Stimulated activated effector memory CD8-positive, alpha-beta T cell treated with anti-CD3 and anti-CD28 coated beads, Interleukin-12 subunit alpha, Interleukin-12 subunit beta, amount 100 ng/mL, for 72 hours (primary cell): ENCODE results near the gene ARHGAP45.
A peak's percentile ranks its signal among the peaks of the same experiment; 100 is the strongest.

ENCODE experiments used
- ATAC-seq: fragments of 150-1000 bp; cut with Tn5 transposase; 2 replicates; pipeline ENCODE4 v1.10.0; 2021
- DNase-seq, 2 donors: peaks; one replicate each; pipeline ENCODE4 v3.0.0; 2021 to 2022; ENCODE audit warnings: low spot score in 2 of 2
- H3K27ac Mint-ChIP-seq: one replicate; pipeline ENCODE4 v1.8.0; 2022; ENCODE audit warnings: mild to moderate bottlenecking, mixed read lengths
- H3K36me3 Mint-ChIP-seq: one replicate; pipeline ENCODE4 v1.8.0; 2022; ENCODE audit warnings: mild to moderate bottlenecking, mixed read lengths
- H3K4me1 Mint-ChIP-seq: one replicate; pipeline ENCODE4 v1.8.0; 2022; ENCODE audit warnings: mixed read lengths
- H3K4me3 Mint-ChIP-seq: one replicate; pipeline ENCODE4 v1.8.0; 2022; ENCODE audit warnings: mild to moderate bottlenecking, mixed read lengths
- H3K9me3 Mint-ChIP-seq: one replicate; pipeline ENCODE4 v1.8.0; 2022; ENCODE audit warnings: mixed read lengths

Gene ARHGAP45

GRCh38 chr19:1028062-1028926, 38.7 kb upstream of the ARHGAP45 start:
- DNase-seq (peak in 1 of 2 donors; percentile 73), ATAC-seq (peak; percentile 61)
- peaks cover 41% of the 10 kb centered on the region for H3K4me1 Mint-ChIP-seq
- H3K27ac Mint-ChIP-seq: peak overlapping the region; percentile 54
- peaks cover 47% of the 10 kb centered on the region for H3K36me3 Mint-ChIP-seq
- H3K4me3 Mint-ChIP-seq: peak overlapping the region; percentile 94
- no peaks in the 10 kb centered on the region for H3K9me3 Mint-ChIP-seq

DNA sequence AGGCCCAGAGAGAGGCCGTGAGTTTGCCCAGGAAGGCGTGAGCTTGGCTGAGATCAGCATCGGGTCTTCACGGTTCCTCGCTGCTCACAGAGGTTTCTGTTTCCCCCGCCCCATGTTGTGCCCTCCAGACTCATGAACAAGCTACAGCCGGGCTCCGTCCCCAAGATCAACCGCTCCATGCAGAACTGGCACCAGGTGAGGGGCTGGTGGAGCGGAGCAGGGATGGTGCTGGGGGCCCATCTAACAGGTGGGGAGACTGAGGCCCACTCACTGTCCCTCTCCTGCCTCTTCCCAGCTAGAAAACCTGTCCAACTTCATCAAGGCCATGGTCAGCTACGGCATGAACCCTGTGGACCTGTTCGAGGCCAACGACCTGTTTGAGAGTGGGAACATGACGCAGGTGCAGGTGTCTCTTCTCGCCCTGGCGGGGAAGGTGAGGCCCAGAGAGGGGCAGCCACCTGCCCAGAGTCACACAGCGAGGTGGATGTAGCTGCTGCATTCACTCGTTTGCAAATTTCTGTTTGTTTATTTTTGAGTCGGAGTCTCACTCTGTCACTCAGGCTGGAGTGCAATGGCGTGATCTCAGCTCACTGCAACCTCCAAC, 34.6 kb upstream of the ARHGAP45 start:
- H3K27ac Mint-ChIP-seq: no peak overlapping the region
- H3K36me3 Mint-ChIP-seq: peaks cover 70% of the 10 kb centered on the region
- DNase-seq: no peak
- H3K4me1 Mint-ChIP-seq: peaks cover 41% of the 10 kb centered on the region
- ATAC-seq: no peak
- no peaks in the 10 kb centered on the region for H3K9me3 Mint-ChIP-seq
- no peak overlapping the region for H3K4me3 Mint-ChIP-seq

DNA sequence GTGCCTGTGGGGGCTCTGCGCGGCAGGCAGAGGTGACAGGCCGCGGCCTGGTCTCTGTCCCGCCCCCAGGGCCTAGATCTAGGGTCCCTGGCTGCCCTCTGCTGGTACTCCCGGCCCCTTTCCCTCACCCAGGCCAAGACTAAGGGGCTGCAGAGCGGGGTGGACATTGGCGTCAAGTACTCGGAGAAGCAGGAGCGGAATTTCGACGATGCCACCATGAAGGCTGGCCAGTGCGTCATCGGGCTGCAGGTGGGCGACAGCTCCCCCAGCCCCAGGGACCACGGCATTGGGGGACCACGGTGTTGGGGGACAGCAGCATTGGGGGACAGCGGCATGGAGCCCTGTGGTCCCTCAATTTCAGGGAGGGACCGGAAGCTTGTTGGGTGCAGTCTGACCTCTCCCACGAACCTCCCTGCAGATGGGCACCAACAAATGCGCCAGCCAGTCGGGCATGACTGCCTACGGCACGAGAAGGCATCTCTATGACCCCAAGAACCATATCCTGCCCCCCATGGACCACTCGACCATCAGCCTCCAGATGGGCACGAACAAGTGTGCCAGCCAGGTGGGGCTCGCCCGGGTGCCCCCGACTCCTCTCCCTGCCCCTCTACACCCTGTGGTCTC, 30.9 kb upstream of the ARHGAP45 start:
- Mint-ChIP-seq H3K4me1 (peaks cover 61% of the 10 kb centered on the region), H3K27ac (no peak overlapping the region), H3K36me3 (peaks cover 84% of the 10 kb centered on the region), H3K4me3 (no peak overlapping the region), H3K9me3 (no peaks in the 10 kb centered on the region)
- ATAC-seq: no peak
- DNase-seq: no peak

DNA sequence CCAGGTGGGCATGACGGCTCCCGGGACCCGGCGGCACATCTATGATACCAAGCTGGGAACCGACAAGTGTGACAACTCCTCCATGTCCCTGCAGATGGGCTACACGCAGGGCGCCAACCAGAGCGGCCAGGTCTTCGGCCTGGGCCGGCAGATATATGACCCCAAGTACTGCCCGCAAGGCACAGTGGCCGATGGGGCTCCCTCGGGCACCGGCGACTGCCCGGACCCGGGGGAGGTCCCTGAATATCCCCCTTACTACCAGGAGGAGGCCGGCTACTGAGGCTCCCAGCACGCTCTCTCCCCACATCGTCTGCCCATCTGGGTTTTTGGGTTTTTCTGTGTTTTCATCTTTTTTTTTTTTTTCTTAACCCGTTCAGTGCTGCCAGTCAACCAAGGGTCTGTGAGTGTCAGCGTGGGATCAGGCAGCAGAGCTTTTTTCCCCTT, 29.3 kb upstream of the ARHGAP45 start:
- Mint-ChIP-seq H3K4me1 (peaks cover 62% of the 10 kb centered on the region), H3K27ac (peak overlapping the region; percentile 80), H3K36me3 (peaks cover 69% of the 10 kb centered on the region)

GRCh38 chr19:1038978-1039645, 27.9 kb upstream of the ARHGAP45 start:
- ATAC-seq (no peak), DNase-seq (no peak)
- Mint-ChIP-seq H3K27ac (peak overlapping the region; percentile 26), H3K9me3 (no peaks in the 10 kb centered on the region), H3K36me3 (peaks cover 58% of the 10 kb centered on the region), H3K4me3 (peak overlapping the region; percentile 85), H3K4me1 (peaks cover 56% of the 10 kb centered on the region)

More for the DNA sequence above, 29.3 kb upstream of the ARHGAP45 start:
- ATAC-seq (no peak), DNase-seq (no peak)
- Mint-ChIP-seq H3K9me3 (no peaks in the 10 kb centered on the region), H3K4me3 (peak overlapping the region; percentile 85)

DNA sequence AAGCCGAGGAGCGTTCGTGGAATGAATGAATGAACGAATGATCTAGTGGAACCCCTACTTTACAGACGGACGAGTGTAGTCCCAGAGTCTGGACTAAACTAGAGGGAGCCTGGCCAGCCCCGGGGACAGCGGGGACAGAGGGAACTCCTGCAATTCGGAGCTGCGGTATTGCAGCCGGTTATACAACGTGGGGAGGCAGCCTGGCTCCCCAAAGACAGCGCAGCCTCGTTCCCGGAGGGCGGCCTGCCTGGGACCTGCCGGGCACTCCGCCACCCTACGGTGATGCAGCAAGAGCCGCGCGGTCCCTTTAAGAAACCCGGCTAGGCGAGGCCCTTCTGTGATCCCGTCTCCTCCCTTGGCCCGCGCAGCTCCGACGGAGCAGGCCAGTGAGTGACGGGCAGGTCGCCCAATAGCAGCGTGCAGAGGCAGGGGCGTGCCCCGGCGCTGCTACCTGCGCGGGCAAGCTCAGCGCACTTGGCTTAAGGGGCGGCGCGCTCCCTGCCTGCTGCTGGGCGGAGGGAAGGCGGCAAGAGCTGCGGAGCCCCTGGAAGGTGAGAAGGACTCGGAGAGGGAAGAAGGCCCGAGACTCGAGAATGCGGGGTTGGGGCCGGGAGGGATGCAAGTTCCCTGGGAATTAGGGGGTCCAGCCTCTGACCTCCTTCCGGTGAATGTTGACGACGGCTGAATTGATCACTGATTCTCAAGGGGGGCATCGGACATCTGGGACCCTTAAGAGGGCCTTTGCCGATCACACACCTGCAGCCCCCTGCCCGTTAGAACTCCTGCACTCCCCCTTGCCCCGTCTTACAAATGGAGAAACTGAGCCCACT, 27.1 kb upstream of the ARHGAP45 start, which contains the start of gene ABCA7:
ABCA7 (plus strand) TSS at position 462 of the 830 bp plus-strand sequence. CDS start 1,255 bp downstream, outside the sequence.
- peak; percentile 95 for ATAC-seq
- peaks cover 58% of the 10 kb centered on the region for H3K36me3 Mint-ChIP-seq
- peak within 1 kb of the TSS; percentile 85 for H3K4me3 Mint-ChIP-seq
- peak within 1 kb of the TSS; percentile 70 for H3K27ac Mint-ChIP-seq
- H3K4me1 Mint-ChIP-seq: peaks cover 56% of the 10 kb centered on the region
- no peaks in the 10 kb centered on the region for H3K9me3 Mint-ChIP-seq
- peak; percentile 100 for DNase-seq

- peak; percentile 80 to 93 for DNase-seq
- peak overlapping the region; percentile 85 for H3K4me3 Mint-ChIP-seq
- peaks cover 55% of the 10 kb centered on the region for H3K4me1 Mint-ChIP-seq
- no peaks in the 10 kb centered on the region for H3K9me3 Mint-ChIP-seq
- ATAC-seq: peak; percentile 78
- H3K27ac Mint-ChIP-seq: peak overlapping the region; percentile 70
- peaks cover 50% of the 10 kb centered on the region for H3K36me3 Mint-ChIP-seq
Measured at GRCh38 chr19:1040476-1041271, 26.3 kb upstream of the ARHGAP45 start.

- Mint-ChIP-seq H3K4me1 (peaks cover 54% of the 10 kb centered on the region), H3K27ac (peak overlapping the region; percentile 70), H3K9me3 (no peaks in the 10 kb centered on the region), H3K36me3 (peaks cover 43% of the 10 kb centered on the region), H3K4me3 (peak overlapping the region; percentile 85)
- no peak for ATAC-seq
- no peak for DNase-seq
Measured at GRCh38 chr19:1041272-1041834, 25.6 kb upstream of the ARHGAP45 start.

DNA sequence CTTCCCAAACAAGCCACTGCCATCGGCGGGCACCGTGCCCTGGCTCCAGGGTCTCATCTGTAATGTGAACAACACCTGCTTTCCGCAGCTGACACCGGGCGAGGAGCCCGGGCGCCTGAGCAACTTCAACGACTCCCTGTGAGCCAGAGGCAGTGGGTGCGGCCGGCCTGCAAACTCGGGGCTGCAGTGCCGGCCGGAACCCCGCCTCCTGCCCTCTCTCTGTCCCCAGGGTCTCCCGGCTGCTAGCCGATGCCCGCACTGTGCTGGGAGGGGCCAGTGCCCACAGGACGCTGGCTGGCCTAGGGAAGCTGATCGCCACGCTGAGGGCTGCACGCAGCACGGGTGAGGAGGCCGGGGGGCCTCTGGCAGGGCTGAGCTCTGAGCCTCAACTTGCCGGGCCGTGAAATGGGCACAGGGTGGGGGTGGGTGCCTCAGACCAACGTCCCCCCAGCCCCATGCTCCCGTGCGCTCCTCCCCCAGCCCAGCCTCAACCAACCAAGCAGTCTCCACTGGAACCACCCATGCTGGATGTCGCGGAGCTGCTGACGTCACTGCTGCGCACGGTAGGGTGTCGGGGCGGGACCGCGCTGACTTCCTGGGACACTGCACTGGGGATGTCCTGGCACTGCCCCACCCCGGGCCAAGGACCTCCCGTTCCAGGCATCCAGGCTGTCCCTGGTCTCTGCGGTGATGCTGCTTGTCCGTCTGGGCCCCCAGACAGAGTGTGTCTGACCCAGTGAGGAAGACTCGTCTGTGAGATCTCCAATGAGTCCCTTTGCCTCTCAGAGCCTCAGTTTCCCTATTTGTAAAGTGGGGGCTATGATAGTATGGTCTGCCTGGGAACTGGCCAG, 24.9 kb upstream of the ARHGAP45 start:
- H3K9me3 Mint-ChIP-seq: no peaks in the 10 kb centered on the region
- ATAC-seq (no peak), DNase-seq (no peak)
- H3K4me1 Mint-ChIP-seq: peaks cover 49% of the 10 kb centered on the region
- H3K36me3 Mint-ChIP-seq: peaks cover 36% of the 10 kb centered on the region
- no peak overlapping the region for H3K27ac Mint-ChIP-seq
- H3K4me3 Mint-ChIP-seq: peak overlapping the region; percentile 85

GRCh38 chr19:1042689-1043511, 24.1 kb upstream of the ARHGAP45 start:
- peaks cover 28% of the 10 kb centered on the region for H3K36me3 Mint-ChIP-seq
- ATAC-seq: no peak
- peaks cover 42% of the 10 kb centered on the region for H3K4me1 Mint-ChIP-seq
- no peak for DNase-seq
- H3K27ac Mint-ChIP-seq: no peak overlapping the region
- H3K4me3 Mint-ChIP-seq: no peak overlapping the region
- H3K9me3 Mint-ChIP-seq: no peaks in the 10 kb centered on the region

GRCh38 chr19:1045247-1045603, 21.7 kb upstream of the ARHGAP45 start:
- H3K27ac Mint-ChIP-seq: no peak overlapping the region
- ATAC-seq: peak; percentile 75

GRCh38 chr19:1046117-1046626, 20.8 kb upstream of the ARHGAP45 start:
- peaks cover 10% of the 10 kb centered on the region for H3K4me1 Mint-ChIP-seq
- H3K27ac Mint-ChIP-seq: no peak overlapping the region
- no peak for ATAC-seq
- DNase-seq: no peak
- H3K9me3 Mint-ChIP-seq: no peaks in the 10 kb centered on the region
- H3K36me3 Mint-ChIP-seq: no peaks in the 10 kb centered on the region
- no peak overlapping the region for H3K4me3 Mint-ChIP-seq

More at GRCh38 chr19:1045247-1045603, 21.7 kb upstream of the ARHGAP45 start:
- DNase-seq: peak in 1 of 2 donors; percentile 87
- Mint-ChIP-seq H3K9me3 (no peaks in the 10 kb centered on the region), H3K4me1 (peaks cover 19% of the 10 kb centered on the region), H3K36me3 (peaks cover 4% of the 10 kb centered on the region), H3K4me3 (no peak overlapping the region)
